GM18951 (cell line): Measurements from ENCODE around the gene HLA-DOB.
"Not testable (repeated sequence)": the region's sequence is repeated elsewhere in the genome, so short reads cannot be mapped to it uniquely, and the experiment has no call there.

Experiments
- POLR2A ChIP-seq: IDR thresholded peaks from 4 replicates; pipeline ENCODE4 v1.6.1; 2011; ENCODE audit warnings: mild to moderate bottlenecking; ENCODE audit not compliant: insufficient read length, insufficient read depth; ENCODE audit errors: extremely low read depth
- in situ Hi-C: fragments of 300-500 bp; cut with MboI; formaldehyde crosslinking; loops from one replicate; pipeline ENCODE4 v1.12.0; 2022; ENCODE audit warnings: low sequenced_read_pairs, mixed read lengths, inconsistent platforms; ENCODE audit not compliant: unreplicated experiment

Gene HLA-DOB

GRCh38 chr6:32785781-32786533 is 30.8 kb downstream of the HLA-DOB start:
- in situ Hi-C loops: no loop called here
- TF ChIP-seq POLR2A: no peak

GRCh38 chr6:32782923-32783322 is 33.9 kb downstream of the HLA-DOB start:
- in situ Hi-C loops: not testable (repeated sequence)

GRCh38 chr6:32779036-32779435 is 37.8 kb downstream of the HLA-DOB start:
- no peak for TF ChIP-seq POLR2A
- in situ Hi-C loops: no loop called here

- TF ChIP-seq POLR2A: no peak
These were observed 41.7 kb downstream of the HLA-DOB start for GRCh38 chr6:32775071-32775470.

GRCh38 chr6:32774426-32774825 is 42.4 kb downstream of the HLA-DOB start:
- TF ChIP-seq POLR2A: no peak
- in situ Hi-C loops: no loop called here

More at GRCh38 chr6:32775071-32775470, 41.7 kb downstream of the HLA-DOB start:
- in situ Hi-C loops: no loop called here

- in situ Hi-C loops: no loop called here
- TF ChIP-seq POLR2A: no peak
These were observed 44.1 kb downstream of the HLA-DOB start for GRCh38 chr6:32772656-32773055.

GRCh38 chr6:32764048-32764447 is 52.8 kb downstream of the HLA-DOB start:
- no peak for TF ChIP-seq POLR2A
- in situ Hi-C loops: loop anchor here (5.0 kb wide), 1 partner anchor 102 kb away; no protein-coding TSS in a partner anchor

GRCh38 chr6:32763421-32763820 is 53.4 kb downstream of the HLA-DOB start, which contains the start of gene HLA-DQB2:
HLA-DQB2 (minus strand) TSS chr6:32763532; CDS start chr6:32763470, 62 bp downstream.
- TF ChIP-seq POLR2A: no peak
- in situ Hi-C loops: loop anchor here (5.0 kb wide), 1 partner anchor 101 kb away; no protein-coding TSS in a partner anchor
